Measurements from ENCODE around the gene DDX4.
"Not testable (repeated sequence)": the region's sequence is repeated elsewhere in the genome, so short reads cannot be mapped to it uniquely, and the experiment has no call there.

The DDX4 gene

DNA sequence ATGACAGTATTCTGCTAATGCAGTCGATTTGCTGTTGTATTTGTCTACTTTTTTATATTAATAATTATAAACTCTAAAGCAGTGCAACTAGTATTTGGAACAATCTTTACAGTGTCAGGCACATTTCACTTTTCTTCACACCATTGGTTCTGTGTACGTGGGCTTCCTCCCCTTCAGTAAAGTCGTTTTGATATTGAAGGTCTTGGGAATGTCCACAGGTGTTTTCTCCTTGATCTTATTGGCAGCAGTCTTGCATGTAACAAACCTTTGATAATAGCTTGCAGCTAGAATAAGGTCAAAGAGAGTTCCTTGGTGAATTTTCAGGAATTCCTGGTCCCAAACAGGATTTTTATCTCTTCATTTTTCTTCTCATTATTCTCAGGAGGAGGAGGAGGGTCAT lies 12.2 kb downstream of the DDX4 start:
- no peak for DNase-seq (ENCODE audit: low read depth in 2 of 2)
- no peak overlapping the region for H3K4me3 ChIP-seq (replicated peaks in 1 of 2; ENCODE audit: low read depth in 2 of 2, low read length in 2 of 2)
- TF ChIP-seq, protein P1, sequence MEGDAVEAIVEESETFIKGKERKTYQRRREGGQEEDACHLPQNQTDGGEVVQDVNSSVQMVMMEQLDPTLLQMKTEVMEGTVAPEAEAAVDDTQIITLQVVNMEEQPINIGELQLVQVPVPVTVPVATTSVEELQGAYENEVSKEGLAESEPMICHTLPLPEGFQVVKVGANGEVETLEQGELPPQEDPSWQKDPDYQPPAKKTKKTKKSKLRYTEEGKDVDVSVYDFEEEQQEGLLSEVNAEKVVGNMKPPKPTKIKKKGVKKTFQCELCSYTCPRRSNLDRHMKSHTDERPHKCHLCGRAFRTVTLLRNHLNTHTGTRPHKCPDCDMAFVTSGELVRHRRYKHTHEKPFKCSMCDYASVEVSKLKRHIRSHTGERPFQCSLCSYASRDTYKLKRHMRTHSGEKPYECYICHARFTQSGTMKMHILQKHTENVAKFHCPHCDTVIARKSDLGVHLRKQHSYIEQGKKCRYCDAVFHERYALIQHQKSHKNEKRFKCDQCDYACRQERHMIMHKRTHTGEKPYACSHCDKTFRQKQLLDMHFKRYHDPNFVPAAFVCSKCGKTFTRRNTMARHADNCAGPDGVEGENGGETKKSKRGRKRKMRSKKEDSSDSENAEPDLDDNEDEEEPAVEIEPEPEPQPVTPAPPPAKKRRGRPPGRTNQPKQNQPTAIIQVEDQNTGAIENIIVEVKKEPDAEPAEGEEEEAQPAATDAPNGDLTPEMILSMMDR (IDR thresholded peaks at IDR 0.05; ENCODE audit: low read depth, low read length): no peak

DNA sequence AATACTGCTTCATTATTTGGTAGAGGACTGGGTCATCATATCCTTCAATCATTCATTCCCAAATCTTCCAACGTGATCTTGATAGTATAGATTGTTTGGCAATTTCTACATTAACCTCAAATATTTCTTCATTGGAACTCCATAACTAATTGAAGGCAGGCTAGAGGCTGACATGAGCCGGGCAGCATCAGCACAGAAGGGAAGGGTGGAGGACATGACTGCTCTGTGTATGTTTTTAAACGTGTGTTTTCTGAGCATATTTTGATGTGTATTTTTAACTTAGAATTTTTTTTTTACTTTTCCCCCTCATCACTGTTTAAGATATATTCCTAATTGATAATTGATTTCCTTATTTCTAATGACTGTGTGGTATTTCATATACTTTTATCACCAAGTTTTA lies 12.6 kb downstream of the DDX4 start:
- H3K4me3 ChIP-seq (replicated peaks in 1 of 2; ENCODE audit: low read depth in 2 of 2, low read length in 2 of 2): no peak overlapping the region
- no peak for DNase-seq (ENCODE audit: low read depth in 2 of 2)
- TF ChIP-seq, protein P1 (IDR thresholded peaks at IDR 0.05; ENCODE audit: low read depth, low read length): no peak

DNA sequence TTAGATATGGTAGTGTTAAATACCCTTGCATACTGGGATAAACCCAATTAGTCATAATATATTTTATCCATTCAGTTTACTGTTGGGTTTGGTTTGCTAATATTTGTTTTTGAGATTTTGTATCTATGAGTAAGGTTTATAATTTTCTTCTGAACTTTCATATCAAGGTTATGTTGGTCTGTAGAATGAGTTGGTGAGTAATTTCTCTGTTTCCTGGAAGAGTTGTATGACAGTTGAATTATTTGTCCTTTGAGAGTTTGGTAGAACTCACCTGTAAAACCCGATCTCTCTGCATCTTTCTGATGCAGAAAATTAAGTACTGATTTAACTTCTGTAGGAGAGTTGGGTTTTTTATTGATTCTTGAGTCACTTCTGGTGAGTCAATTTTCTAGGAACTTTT lies 20.4 kb downstream of the DDX4 start:
- DNase-seq (ENCODE audit: low read depth in 2 of 2): no peak
- TF ChIP-seq, protein P1 (IDR thresholded peaks at IDR 0.05; ENCODE audit: low read depth, low read length): no peak
- no peak overlapping the region for H3K4me3 ChIP-seq (replicated peaks in 1 of 2; ENCODE audit: low read depth in 2 of 2, low read length in 2 of 2)

DNA sequence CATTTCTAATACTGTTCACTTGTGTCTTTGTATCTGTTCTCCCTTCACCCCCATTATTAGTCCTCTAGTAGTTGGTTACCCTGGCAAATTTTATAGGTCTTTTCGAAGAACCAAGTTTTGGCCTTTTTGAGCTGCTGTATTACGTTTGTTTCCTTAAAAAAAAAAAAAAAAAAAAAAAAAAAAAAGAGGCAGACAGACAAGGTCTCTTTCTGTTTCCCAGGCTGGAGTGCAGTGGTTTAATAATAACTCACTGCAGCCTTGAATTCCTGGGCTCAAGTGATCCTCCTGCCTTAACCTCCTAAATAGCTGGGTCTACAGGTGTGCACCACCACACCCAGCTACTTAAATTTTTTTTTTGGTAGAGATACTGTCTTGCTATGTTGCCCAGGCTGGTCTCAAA lies 20.9 kb downstream of the DDX4 start:
- TF ChIP-seq, protein P1 (IDR thresholded peaks at IDR 0.05; ENCODE audit: low read depth, low read length): no peak
- no peak for DNase-seq (ENCODE audit: low read depth in 2 of 2)
- H3K4me3 ChIP-seq (replicated peaks in 1 of 2; ENCODE audit: low read depth in 2 of 2, low read length in 2 of 2): no peak overlapping the region

DNA sequence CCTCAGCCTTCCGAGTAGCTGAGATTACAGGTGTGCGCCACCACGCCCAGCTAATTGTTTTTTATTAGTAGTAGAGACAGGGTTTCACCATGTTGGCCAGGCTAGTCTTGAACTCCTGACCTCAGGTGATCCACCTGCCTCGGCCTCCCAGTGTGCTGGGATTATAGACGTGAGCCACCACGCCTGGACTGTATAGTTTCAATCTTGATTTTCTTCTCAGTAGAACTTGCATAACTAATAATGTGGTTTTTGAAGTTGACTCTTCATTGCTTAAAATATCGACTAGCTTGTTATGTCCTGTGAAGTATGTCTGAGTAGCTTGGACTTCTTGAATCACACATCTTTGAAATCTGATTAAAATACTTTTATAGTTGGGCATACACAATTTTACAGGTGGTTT lies 23.9 kb downstream of the DDX4 start:
- not testable (repeated sequence) for H3K4me3 ChIP-seq (replicated peaks in 1 of 2; ENCODE audit: low read depth in 2 of 2, low read length in 2 of 2); DNase-seq (ENCODE audit: low read depth in 2 of 2)

DNA sequence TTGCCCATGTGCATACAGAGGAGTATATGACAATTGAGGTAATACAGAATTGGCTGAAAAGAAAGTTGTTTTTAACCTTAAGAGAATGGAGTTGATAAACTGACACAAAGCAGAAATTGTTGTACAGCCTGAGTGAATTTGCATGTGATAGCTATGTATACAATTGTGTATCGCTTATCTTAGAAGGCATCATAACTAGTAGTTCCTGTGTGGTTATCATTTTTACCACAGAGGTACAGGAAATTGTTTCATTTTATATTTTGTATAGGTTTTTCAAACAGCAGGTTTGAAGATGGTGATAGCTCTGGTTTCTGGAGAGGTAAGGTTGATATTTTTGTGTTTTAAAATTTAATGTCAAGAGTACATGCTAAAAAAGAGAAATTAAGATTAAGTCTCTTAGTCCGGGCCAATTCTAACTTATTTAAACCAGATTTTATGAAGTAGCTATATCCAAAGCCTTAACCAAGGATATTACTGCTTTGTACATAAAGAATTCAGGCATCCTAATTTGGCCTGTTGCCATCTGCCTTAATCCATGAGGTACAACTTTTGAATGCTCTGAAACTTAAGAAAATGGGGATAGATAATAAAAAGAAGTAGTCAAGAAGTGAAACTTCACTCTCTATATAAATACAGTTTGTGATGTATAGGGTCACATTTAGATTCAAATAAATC lies 26.0 kb downstream of the DDX4 start:
- H3K4me3 ChIP-seq (replicated peaks in 1 of 2; ENCODE audit: low read depth in 2 of 2, low read length in 2 of 2): no peak overlapping the region
- DNase-seq (ENCODE audit: low read depth in 2 of 2): no peak
- TF ChIP-seq, protein P1 (IDR thresholded peaks at IDR 0.05; ENCODE audit: low read depth, low read length): no peak

DNA sequence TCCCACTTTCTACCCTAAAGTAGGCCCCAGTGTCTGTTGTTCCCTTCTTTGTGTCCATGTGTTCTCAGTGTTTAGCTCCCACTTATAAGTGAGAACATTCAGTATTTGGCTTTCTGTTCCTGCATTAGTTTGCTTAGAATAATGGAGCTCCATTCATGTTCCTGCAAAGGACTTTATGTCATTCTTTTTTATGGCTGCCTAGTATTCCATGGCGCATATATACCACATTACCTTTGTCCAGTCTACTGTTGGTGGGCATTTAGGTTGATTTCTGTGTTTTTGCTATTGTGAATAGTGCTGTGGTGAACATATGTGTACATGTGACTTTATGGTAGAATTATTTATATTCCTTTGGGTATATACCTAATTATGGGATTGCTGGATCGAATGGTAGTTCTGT lies 30.4 kb downstream of the DDX4 start:
- DNase-seq (ENCODE audit: low read depth in 2 of 2): no peak
- H3K4me3 ChIP-seq (replicated peaks in 1 of 2; ENCODE audit: low read depth in 2 of 2, low read length in 2 of 2): no peak overlapping the region
- TF ChIP-seq, protein P1 (IDR thresholded peaks at IDR 0.05; ENCODE audit: low read depth, low read length): no peak

Data from cardiac fibroblast (primary cell).